GM21825 (cell line): ENCODE measurements around the gene SRP14.
"Not testable (repeated sequence)": the region's sequence is repeated elsewhere in the genome, so short reads cannot be mapped to it uniquely, and the experiment has no call there.

ENCODE experiments used
- ATAC-seq: cut with Tn5 transposase; IDR thresholded peaks from one replicate; pipeline ENCODE4 v1.9.1; 2021; ENCODE audit warnings: mild to moderate bottlenecking, moderate library complexity; ENCODE audit not compliant: unreplicated experiment

The SRP14 gene

DNA sequence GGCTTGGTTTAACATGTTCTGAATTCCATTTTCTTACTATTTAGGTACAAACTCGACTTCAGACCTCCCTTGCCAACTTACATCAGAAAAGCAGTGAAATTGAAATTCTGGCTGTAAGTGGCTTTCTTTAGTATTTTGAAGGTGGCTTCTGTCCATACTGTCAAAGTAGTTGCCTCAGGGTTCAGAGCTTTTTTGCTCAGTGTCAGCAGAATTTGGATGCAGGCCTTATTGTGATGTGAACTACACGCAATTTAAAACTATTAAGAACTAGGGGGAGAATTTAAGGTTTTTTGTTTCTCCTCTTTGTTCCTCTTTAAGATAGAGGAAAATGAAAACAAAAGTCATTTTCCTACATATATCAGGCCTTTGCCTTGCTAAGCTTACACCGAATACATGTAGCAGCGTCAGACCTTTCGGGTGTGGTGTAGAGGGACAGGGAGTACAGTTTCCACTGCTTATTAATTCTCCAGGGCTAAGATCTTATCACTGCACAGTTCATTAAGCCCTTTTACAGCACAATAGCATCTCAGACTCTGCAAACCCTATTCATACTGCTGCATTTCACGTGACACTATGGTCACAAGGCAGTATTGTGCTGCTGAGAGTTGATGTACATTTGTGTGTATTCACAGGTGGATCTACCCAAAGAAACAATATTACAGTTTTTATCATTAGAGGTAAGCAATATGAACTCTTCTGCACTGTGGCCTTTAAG is 6.7 kb downstream of the SRP14 start:
- no peak for ATAC-seq

DNA sequence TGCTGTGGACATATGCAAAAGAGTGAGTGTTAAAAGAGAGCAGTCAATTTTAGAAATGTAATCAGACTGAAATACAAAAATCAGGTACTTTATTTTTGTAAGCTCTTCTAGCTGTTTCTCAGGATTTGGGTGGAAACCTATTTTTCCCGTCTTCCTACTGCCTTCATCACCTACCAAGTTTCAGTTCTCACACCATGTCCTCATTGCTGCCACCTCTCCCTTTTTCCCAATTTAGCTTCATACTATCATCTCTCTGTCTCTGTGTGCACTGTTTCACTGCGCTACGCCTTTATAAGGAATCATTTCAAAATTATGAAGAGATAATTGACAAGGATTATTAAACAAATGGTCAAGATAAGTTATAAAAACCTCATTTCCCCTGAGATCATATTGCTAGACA is 7.7 kb downstream of the SRP14 start:
- no peak for ATAC-seq

DNA sequence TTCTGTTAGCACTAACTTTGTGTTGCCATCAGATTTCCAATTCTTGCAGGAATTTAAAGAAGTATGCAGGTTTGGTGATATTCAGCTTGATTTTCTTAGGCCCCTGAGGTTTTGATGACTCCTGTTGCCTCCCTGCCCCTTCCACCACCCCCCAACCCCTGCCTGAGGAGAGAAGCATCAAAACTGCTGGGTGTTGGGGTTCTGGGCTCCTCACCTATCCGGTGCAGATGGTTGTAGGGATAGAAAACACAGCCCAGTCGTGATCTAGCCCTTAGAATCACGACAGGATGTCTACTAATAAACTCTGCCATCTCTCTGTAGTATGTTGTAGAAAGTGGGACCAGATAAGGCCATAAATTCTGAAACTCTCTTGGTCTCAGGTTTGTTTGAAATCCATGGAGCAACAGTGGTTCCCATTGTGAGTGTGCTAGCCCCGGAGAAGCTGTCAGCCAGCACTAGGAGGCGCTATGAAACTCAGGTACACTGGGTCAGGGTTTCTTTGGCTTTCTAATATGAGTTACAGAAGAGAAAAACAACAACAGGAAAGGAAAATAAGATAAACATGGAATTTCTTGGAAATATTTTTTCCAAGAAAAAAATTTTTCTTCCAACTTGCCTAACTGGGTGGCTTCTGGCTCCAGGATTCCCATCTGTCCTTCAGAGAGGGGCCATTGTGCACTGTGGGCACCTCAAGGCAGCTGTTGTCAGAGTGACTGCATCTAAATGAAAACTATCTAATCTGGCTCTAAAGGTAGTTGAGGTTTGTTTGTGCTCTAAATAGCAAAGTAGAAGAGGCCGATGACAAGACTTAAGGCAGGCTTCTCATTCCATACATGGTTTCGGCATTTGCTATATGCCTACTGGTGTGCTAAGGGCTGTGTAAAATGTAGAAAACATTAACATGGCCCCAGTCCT is 8.7 kb downstream of the SRP14 start:
- no peak for ATAC-seq

DNA sequence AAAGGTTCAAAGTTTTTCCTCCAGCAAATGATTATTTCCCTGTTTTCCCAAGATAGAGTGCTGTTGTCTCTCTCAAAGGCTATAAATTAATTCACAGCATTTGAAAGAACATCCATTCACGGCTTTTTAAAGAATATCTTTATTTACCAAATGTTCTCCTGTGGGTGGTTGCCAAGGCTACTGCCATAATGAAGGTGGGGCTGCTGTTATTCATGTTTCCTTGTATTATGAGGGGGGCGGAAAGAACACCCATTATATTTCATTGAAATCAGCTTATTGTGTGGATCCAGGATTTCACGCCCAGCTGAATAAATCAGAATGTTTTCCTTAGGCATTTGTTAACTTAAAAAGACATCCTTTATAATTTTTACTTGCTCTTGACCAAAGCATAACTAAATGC is 10.1 kb downstream of the SRP14 start:
- ATAC-seq, result no peak

DNA sequence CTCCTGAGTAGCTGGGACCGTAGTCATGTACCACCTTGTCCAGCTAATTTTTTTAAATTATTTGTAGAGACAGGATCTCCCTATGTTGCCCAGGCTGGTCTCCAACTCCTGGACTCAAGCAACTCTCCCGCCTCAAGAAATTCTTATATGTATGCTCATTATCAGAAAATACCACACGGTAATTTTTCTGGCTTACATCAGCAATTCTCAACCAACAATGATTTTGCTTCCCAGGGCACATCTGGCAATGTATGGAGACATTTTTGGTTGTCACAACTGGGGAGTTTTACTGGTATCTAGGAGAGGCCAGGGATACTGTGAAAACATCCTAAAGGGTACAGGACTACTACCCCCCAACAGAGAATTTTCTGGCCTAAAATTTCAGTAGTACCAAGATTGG is 10.8 kb downstream of the SRP14 start:
- no peak for ATAC-seq

DNA sequence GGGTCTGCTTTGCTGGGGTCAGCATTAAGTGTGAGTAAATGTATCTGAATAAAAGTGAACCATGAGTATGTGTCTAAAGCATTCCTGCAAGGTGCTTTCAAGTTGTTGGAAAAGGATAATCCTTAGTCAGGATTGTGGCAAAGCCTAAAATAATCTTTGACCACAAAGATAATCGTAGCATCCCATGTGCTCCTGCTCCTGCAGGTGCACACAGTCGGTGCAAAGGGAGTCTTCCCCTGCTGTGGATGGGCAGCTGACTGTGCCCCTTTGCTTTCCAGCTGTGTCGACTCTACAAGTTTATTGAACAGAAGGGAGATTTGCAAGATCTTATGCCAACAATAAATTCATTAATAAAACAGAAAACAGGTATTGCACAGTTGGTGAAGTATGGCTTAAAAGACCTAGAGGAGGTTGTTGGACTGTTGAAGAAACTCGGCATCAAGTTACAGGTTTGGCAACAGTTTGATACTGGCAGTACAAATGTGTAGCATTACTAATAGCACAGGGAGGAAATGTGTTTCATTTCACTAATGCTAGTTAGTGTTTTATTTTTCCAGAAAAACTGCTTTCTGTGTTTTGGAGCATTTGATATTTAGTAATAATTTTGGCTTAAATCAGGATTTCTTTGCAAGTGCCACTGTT is 22.6 kb downstream of the SRP14 start:
- no peak for ATAC-seq

DNA sequence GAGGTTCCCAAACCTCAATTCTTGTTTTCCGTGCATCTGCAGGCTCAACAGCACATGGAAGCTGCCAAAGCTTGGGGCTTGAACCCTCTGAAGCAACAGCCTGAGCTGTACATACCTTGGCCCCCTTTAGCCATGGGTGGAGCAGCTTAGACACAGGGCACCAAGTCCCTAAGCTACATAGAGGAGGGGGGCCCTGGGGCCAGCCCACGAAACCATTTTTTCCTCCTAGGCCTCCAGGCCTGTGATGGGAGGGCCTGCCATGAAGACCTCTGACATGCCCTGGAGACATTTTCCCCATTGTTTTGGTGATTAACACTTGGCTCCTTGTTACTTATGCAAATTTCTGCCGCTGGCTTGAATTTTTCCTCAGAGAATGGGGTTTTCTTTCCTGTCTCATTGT is 24.6 kb downstream of the SRP14 start:
- ATAC-seq, result no peak

DNA sequence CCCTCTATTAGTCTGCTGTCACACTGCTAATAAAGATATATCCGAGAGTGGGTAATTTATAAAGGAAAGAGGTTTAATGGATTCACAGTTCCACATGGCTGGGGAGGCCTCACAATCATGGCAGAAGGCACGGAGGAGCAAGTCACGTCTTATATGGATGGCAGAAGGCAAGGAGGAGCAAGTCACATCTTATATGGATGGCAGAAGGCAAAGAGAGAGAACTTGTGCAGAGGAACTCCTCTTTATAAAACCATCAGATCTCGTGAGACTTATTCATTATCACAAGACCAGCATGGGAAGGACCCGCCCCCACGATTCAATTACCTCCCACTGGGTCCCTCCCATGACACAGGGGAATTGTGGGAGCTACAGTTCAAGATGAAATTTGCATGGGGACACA is 25.6 kb downstream of the SRP14 start:
- ATAC-seq, result not testable (repeated sequence)

DNA sequence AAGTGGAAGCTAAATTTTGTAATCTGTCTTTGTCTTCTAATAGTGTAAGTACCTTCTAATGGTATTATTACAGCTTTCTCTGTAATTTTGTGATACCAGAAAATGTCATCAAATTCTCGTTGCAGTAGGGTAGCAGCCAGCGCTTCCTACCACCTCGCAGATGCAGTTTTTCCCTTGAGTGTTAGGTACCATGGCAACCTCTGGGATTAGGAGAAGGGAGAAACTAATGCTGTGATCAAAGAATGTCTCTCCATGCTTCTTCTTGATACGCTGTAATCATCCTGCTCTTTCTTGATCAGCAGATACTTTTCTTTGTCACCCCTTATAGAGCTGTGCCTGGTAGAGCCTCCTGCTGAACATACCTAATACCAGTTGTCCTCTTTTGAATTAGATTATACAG is 27.7 kb downstream of the SRP14 start:
- no peak for ATAC-seq

DNA sequence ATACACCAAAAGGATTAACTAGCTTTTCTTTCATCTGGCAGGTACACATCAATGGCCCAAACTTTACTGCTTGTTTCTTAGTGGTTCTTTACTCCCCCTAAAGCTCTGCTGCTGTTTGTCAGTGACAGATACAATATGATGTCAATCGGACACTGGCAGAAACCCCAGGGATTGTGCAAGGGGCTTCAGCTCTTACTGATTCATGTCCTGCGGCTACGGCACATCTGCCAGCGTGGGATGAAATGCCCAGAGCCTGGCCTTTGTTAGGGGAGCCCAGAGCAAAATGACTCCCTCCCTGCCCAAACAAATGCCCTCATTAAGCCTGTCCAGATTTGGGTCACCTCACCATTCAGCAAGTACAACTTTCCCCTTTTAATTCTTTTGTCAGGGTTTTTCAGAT is 28.3 kb downstream of the SRP14 start:
- no peak for ATAC-seq

DNA sequence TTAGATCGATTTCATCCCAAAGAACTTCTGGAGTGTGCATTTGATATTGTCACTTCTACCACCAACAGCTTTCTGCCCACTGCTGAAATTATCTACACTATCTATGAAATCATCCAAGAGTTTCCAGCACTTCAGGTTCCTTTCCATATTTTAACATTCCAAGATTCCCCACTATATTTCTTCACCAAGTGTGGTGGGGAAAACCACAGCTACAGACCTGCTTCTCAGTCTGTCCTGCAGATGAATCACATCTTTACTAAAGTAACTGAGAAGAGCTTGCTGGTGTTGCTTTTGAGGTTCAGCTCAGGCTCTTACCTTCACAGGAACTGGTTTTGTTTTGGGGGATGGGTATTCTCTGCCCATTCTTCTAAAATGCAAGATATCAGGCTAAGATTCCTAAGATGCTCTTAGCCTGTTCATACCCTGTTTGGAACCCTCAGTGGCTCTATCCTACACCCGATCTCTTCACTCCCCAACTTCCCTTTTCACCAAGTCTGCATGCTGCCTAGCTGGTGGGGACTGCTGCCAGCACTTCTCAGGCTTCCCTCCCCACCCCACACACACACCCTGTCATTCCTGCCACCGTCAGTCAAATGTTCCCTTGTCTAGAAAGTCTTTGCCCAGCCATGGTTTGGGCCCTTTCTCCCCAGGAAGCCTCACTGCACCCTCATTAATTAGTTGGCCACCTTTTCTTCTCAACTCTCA is 30.8 kb downstream of the SRP14 start:
- ATAC-seq, result no peak

DNA sequence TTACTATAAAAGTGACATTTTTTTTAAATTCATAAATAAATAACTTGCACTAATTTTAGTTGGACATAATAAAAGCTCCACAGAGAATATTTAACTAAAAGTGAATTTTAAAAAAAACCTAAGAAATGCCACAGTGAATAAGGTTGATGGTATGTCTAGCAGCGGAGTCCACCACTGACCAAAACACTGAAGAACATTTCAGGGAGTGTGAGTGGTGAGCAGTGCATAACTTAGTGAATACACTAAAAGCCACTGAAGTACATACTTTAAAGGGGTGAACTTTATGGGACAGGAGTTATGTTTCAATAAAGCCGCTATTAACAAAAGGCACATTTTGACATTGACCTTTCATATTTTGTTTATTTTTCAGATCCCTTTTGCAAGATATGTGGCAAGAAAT is 32.3 kb downstream of the SRP14 start:
- no peak for ATAC-seq

DNA sequence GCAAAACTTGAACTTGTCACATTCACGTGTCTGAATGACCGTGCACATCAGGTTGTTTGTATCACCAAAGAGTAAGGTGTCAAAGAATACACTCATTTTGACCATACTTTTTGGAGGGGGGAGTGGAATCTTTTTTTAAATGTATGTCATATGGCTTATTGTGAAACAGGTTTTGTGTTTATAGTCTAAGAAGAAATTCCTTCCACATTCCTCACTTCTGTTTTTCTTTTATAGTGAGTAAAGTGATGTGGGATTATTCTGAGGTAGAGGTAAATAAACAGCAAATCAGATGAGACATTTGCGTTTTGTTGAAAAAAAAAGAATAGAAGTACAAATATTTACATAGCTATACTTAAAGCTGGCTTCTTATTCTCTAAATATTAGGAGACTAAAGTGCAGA is 33.0 kb downstream of the SRP14 start:
- ATAC-seq, result no peak

DNA sequence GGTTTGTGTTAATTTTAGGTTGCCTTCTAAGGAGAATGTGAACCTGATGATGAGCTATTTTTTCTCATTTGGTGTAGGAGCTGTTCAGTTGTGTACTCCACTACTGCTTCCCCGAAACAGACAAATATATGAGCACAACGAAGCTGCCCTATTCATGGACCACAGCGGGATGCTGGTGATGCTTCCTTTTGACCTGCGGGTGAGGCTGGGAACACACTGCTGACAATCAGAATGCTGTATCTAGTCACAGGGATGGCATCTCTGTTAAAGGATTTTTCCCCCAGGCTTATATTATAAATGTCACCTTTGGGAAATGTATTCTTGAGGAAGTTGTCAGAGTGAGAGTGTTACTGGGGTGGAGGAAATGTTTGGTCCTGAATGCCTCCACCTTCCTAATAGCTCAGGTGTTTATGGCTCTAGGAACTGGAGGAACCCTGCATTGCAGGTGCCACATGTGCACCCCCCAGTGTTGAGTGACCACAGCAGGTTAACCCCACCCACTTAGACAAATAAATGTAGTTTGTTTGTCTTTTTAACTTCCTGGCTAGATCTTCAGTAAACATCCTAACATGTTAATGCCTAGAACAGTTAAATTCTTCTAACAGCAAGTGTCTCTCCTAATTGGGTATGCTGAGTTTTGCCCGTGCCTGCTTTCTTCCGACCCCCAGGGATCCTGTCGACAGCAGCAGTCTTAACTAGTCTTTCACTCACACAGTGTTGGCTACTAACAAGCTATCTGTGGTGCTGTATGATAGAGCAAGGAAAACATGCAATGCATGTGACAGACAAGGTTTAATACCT is 35.7 kb downstream of the SRP14 start:
- no peak for ATAC-seq

DNA sequence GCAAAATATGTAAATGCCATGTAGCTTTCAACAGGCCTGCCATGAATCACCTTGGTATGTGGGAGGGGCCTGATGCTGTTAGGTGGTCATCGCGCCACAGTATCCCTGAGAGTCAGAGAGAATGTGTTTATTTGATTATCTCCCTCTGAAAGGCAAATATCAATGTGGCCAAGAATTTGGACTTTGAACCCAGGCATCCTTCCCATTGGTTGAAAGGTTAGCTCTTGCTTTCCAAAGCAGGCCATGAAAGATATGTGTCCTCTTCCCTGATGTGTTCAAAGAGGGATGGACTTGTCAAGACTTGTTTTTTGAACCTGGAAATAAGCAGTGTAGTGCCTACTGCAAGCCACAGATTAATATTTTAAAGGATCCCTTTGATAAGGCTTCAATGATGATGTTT is 36.7 kb downstream of the SRP14 start:
- no peak for ATAC-seq

DNA sequence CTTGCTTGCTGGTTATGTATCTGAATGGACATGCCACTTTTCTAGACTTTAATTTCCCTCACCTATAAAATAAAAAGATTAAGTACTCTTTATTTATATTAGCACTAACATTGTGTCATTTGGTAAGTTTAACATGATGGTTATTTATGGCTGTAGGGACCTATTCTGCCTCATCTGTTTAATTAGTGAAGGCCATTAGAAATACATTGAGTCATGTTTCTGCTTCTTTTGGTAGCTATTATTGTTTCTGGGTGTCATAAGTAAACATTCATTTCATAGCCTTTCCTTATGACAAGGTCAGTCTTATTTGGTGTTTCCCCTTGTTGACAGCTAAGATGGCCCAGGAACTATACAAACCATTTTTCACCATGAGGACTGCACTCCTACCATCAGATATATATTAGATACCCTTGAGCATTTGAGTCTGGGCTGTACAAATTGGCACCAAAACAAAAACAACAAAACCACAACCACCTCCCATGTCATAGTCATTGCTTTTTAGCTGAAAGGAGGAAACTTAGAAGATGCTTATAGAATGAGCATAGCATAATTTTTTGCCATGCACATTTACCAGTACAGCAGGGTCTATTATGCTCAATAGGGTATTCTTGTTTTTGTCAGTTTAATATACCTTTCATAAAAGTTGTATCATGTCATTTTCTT is 39.3 kb downstream of the SRP14 start:
- ATAC-seq, result no peak

DNA sequence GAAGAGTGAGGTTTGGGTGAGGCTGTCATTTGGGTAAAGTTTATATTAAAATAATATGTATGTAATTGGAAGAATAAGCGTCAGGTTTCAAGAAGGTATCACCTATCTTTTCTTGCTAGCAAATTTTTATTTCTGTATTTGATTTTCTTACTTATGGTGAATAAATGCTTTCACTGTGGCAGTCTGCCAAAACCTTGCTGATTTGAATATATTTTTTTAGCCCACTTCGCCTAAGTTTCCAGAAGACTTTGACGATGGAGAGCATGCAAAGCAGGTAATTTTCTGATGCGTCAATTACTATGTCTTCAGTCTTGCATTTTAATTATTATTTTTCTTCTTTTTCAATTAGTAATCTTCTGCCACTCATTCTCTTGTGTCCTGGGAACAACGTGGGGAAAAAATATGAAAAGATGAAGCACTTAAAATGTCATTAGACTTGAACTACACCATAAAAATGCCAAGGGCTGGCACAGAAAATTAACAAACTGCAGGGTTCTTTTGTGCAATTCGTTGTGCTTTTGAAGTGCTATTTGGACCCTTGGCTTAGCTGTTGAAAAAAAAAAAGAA is 40.4 kb downstream of the SRP14 start:
- no peak for ATAC-seq

DNA sequence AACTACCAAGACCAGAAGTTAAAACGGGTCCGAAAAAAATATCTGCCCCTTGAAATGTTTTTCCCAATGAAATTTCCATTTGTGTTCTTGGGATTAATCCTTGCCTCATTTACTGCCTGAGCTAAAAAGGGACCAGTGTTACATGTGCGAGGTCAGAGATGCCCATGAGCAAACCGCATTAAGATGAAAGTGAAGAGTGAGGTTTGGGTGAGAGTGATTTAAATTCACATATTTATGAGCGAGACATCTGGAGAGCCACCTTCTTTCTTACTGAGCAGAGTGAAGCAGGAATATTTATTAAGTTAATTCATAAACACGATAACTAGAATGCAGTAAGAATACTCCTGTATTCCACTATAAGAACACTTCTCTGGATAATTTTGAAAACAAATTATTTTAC is 41.3 kb downstream of the SRP14 start:
- no peak for ATAC-seq

DNA sequence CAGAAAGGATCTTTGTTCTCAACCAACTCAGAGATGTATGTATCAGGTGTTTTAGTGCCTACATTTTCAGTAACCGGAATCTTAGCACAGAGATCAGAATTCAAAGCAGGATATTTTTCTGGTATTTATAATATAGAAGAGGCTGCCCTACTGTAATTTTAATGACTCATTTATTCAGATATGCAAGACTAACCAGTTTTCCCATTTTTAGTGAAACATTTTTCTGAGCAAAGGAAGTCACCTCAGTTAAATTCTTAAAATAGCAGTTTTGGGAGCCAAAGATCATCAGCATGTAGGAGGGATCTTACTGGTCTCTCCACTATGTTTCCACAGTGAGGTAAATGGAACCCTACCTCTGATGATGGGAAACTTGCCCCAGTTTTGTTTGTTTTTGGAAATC is 42.0 kb downstream of the SRP14 start:
- no peak for ATAC-seq

DNA sequence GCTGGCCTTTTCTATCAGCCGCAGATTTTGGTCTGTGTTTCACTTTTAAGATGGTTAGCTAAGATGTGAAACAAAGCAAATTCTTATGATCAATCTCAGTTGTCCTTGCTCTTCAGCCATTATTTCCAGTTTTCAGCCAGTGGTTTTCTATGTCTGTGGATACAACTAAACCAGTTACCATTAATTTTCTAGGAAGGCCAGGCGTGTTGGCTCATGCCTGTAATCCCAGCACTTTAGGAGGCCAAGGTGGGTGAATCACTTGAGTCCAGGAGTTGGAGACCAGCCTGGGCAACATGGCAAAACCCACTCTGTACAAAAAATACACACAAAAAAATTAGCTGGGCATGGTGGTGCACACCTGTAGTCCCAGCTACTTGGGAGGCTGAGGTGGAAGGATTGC is 42.8 kb downstream of the SRP14 start:
- ATAC-seq, result not testable (repeated sequence)
